GM19328 (cell line): Measurements from ENCODE around the gene TVP23C.
"Not testable (repeated sequence)": the region's sequence is repeated elsewhere in the genome, so short reads cannot be mapped to it uniquely, and the experiment has no call there.

Experiments
- ATAC-seq: cut with Tn5 transposase; IDR thresholded peaks from one replicate; pipeline ENCODE4 v1.9.1; 2021; ENCODE audit warnings: mild to moderate bottlenecking, moderate library complexity; ENCODE audit not compliant: unreplicated experiment

TVP23C gene

DNA sequence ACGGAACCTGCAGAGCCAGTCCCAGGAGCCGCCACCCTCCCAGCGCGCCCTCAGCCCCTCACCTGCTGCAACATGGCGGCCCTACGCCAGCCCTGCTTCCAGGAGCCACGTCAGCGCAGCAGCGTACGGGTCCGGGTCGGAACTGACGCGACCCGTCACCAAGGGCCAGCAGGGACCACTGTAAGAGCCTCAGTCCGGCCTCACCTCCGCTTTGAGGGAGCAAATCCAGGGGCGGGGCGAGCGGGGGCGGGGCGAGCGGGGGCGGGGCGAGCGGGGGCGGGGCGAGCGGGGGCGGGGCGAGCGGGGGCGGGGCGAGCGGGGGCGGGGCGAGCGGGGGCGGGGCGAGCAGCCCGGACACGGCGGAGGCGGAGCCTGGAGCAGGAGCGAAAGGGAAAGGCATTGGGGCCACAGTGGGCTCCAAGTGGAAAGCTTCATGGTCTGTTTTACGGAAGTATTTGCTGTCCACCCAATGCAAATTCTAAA lies at the start of gene TVP23C:
Gene TVP23C (minus strand): TSS at position 109 of the 483 bp plus-strand sequence. CDS start 35 bp downstream, at position 74.
- ATAC-seq: peak; percentile 77

GRCh38 chr17:15592960-15593359 lies 29.7 kb upstream of the TVP23C start:
- ATAC-seq: not testable (repeated sequence)

DNA sequence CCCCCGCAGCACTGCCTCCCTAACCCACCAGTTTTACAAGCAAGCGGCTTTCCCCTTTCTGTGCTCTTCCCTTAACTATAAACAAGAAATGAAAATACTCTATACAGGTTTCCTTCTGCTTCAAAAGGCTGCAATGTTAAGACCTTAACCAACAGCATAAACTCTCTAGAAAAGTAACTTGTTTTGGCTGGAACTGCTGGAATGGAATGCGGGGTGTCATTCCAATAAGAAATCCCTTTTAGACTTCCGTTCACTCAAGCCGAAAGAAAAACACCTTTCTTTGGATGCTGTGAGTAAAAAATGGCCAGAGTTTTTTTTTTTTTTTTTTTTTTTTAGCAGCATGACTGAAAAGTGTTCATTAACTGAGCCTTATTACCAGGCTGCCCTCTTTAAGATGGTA lies 28.7 kb upstream of the TVP23C start:
- ATAC-seq: not testable (repeated sequence)

GRCh38 chr17:15590844-15591243 lies 27.6 kb upstream of the TVP23C start:
- ATAC-seq: not testable (repeated sequence)

GRCh38 chr17:15589544-15590536 lies 26.6 kb upstream of the TVP23C start:
- ATAC-seq: peak; percentile 53

- not testable (repeated sequence) for ATAC-seq
These were observed 24.7 kb upstream of the TVP23C start for GRCh38 chr17:15588017-15588416.

DNA sequence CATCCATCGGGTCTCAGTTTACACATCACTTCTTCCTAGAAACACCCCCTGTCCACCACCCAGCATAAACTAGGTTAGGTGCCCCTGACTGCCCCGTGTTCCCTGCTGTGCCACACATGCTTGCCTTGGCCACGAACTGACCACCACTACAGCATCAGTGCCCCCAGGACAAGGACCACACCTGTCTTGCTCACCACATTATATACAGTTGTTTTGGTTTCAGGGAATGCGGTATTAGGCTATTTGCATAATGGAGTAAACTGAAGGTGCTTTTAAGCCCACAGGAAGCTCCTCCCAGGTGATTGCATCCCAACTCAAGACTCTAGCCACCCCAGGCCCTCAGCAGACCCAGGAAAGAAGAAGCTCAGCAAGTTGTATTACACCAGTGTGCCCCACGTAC lies 20.0 kb upstream of the TVP23C start:
- ATAC-seq: not testable (repeated sequence)

DNA sequence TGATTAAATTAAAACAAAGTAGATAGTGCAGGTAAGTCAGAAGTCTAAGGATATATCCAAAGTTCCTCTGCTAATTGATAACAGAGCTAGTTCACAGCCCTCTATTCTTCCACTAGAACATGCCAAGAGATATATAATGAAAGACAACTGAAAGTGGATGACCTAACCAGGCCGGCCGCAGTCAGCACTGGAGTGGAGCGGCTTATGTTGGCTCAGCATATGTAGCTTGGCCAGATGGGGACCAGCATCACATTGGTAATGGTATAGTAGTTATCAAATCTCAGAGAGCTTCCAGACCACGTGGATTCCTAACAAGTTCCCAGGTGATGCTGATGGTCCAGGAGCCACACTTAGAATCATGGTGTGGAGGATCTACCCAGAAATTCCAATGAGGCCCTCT lies 18.2 kb upstream of the TVP23C start:
- not testable (repeated sequence) for ATAC-seq

DNA sequence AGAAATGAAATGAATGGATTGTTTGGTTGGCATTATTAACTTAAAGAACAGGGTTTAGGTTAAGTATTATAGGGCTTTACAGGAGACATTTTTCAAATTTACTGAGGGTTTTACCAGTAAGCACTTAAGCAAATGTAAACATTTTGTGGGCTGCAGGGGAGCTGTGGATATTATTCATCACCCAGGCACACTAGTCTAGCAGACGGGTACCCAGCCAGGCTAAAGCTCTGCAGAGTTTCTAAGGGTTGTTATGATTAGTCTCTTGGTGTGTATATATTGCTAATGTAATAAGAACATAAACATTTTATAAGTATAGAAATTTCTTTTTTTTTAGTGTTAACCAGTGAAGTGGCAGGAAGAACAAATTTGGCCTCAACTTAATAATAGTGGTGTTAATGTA lies 13.6 kb upstream of the TVP23C start:
- not testable (repeated sequence) for ATAC-seq

DNA sequence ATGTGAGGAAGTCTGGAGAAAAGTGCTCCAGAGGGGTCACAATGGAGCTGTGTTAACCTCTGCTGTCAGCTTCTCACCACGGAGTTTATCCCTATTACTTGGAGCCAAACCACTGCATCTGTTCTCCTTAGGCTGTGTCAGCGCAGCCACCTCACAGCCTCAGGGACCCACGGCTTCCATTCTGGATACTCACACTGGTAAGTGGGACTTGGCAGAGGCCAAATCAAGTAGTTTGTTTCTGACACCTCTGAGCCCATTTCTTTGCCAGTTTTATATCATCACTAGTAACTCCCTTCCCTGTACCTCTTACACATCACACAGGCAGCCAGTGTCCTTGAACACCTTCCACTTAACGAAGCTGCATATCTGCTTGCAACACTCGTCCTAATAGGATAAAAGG lies 11.4 kb upstream of the TVP23C start:
- not testable (repeated sequence) for ATAC-seq

- ATAC-seq: not testable (repeated sequence)
These were observed 10.6 kb upstream of the TVP23C start for GRCh38 chr17:15573870-15574269.

DNA sequence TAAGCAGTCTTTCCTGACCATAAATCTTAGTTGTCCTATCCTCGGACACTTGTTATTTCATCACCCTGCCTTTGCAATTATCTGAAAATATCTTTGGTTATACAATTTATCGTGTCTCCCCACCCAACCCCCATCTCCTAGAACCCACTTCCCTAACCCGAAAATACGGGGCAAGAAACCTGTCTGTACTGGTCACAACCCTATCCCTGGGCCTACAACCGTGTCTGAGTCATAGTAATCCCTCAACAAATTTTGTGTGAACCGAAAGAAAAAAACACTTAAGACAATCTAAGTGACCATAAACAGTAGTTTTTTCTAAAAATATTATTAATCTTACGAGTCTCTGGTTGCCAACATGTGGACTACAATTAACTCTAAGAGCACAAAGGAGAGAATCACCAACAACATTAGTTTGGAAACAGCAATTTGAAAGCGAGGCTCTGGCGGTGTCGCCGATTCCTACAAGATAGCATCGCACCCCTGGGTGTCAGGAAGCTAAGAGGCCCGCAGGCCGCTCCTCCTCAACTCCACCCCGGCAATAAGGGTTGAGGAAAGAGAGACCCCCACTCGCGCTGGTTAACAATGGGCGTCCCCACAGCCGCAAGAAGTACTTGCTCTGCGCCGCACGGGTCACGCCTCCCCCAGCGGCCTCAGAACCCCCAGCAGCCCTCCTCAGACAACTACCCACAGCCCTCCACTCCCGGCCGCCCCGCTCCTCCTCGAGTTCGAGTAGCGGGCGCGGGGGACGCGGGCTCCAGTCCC lies 489 bp downstream of the TVP23C start:
- peak; percentile 15 for ATAC-seq

DNA sequence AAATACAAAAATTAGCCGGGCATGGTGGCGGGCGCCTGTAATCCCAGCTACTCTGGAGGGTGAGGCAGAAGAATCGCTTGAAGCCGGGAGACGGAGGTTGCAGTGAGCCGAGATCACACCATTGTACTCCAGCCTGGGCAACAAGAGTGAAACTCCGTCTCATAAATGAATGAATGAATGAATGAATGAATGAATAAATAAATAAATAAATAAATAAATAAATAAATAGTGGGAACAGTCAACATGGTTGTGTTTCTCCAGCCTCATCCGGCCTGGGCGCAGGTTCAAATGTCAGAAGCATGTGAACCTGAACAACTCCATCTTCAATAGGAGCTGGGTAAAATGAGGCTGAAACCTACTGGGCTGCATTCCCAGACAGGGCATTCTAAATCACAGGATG lies 1.8 kb downstream of the TVP23C start:
- not testable (repeated sequence) for ATAC-seq

DNA sequence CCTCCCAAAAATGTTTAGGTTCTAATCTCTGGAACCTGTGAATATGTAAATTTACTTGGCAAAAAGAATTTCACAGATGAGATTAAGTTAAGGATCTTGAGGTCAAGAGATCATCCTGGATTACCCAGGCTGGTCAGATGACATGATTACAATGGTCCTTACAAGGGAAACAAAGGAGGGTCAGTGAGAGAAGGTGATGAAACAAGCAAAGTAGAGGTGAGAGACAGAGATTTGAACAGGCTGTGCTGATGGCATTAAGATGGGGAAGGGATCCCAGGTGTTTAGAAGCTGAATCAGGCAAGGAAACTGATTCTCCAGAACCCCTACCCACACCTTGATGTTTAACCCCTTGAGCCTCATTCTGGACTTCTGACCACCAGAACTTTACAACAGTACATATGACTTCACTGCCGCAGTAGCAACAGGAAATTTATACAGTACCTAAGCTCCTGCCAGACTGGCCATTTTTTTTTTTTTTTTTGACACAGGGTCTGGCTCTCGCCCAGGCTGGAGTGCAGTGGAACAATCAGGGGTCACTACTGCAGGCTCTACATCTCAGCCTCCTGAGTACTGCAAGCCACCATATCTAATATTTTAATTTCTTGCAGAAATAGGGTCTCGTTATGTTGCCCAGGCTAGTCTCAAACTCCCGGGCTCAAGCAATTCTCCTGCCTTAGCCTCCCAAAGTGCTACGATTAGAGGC lies 4.7 kb downstream of the TVP23C start:
- not testable (repeated sequence) for ATAC-seq

DNA sequence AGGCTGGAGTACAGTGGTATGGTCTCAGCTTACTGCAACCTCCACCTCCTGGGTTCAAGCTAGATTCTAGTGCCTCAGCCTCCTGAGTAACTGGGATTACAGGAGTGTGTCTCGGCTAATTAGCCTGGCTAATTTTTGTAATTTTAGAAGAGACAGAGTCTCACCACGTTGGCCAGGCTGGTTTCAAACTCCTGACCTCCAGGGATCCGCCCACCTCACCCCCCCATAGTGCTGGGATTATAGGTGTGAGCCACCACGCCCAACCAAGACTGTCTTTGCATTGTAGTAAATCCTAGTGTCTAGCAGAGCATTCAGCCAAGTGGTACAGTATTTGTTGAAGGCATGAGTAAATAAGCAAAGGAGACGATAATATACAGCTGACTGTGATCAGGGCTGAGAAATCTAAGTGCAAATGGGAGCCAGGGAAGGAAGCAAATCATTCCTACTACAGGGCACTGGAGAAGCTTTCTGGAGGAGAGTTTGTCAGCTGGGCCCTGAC lies 5.9 kb downstream of the TVP23C start:
- ATAC-seq: not testable (repeated sequence)

- not testable (repeated sequence) for ATAC-seq
These were observed 10.4 kb downstream of the TVP23C start for GRCh38 chr17:15552932-15553331.

DNA sequence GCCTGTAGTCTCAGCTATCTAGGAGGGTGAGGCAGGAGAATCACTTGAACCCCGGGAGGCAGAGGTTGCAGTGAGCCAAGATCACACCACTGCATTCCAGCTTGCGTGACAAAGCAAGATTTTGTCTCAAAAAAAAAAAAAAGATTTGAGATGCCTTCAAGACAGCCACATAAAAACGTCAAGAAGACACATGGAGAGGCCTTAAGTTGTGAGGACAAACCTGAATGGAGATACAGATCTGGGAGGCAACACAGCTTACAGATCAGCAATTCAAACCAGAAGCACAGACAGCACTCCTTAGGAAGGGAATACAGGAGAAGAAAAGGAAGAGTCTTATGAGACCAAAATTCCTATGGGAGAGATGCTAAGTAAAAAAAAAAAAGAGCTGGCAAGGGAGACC lies 13.7 kb downstream of the TVP23C start:
- ATAC-seq: not testable (repeated sequence)

DNA sequence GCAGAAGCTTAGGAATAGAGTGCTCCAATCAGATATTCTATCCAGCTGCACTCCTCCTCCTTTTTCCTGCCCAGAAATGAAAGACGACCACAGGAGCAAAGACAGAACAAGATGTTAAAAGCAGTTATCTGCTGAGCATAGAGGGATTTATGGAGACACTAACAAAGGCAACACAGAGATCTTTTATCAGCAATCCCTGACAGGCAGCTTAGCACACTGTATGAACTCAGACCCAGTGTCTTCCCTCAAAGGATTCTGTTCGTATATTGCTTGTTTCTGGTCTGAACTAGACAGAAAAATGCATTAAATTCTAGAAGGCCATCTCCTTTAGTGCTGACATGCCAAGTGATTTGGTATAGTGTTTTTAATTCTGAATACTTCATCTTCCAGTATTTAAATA lies 16.7 kb downstream of the TVP23C start:
- not testable (repeated sequence) for ATAC-seq

GRCh38 chr17:15540371-15541219 lies 22.7 kb downstream of the TVP23C start:
- not testable (repeated sequence) for ATAC-seq

DNA sequence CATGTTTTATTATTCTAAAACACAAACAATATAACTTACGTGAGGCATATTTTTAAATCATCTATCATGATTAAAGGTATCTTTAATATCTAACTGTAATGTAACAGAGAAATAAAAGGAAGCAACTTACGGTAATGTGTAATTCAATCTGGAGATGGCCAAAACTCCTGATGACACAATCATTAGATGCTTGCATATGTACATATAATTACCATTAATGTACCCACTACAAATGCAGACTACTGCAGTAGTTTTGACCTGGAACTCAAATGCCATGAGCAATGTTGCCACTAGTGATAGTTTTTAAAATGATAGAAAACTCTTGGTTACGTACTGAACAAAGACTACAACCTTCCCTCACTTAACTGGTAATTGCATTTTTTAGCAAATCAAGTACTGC lies 30.2 kb downstream of the TVP23C start:
- ATAC-seq: not testable (repeated sequence)
